B cell (primary cell): Measurements from ENCODE around the gene UBXN2A. TPM values are rescaled to one million over a fixed set of nuclear protein-coding genes. Genes with fewer than 3 reads are reported as not detected.

Source experiments
- ATAC-seq: fragments of 200-7000 bp; cut with Tn5 transposase; one replicate; pipeline ENCODE4 v1.10.0; 2021; ENCODE audit warnings: low read depth, mild to moderate bottlenecking, moderate number of reproducible peaks, moderate library complexity
- CTCF ChIA-PET: fragments of 350-600 bp; sonication (Branson Sonifier 250); formaldehyde crosslinking; loops from one replicate; lab custom pipeline; 2021; ENCODE audit warnings: antibody characterized with exemption, inconsistent platforms; lab: Charles Lee
- POLR2A ChIA-PET: fragments of 350-600 bp; sonication (Branson Sonifier 250); formaldehyde crosslinking; loops from one replicate; lab custom pipeline; 2021; ENCODE audit warnings: antibody characterized with exemption; lab: Charles Lee
- DNase-seq: peaks from one replicate; pipeline ENCODE4 v3.0.0; 2013
- H2AFZ ChIP-seq: 2 replicates; pipeline ENCODE4 v1.6.1; 2012; ENCODE audit warnings: mild to moderate bottlenecking, low read depth, low read length; ENCODE audit not compliant: insufficient read depth, poor library complexity, severe bottlenecking
- H3K27ac ChIP-seq, 2 donors: 1 replicate in 1 of 2; 2 replicates in 1 of 2; pipeline ENCODE4 v1.5.1; 2012 to 2013; ENCODE audit warnings: low read length in 2 of 2, mild to moderate bottlenecking in 2 of 2, moderate library complexity in 1 of 2
- H3K27me3 ChIP-seq, 4 experiments: fragments of 200-600 bp in 1 of 4; sonication (generic) in 1 of 4; replicated peaks in 1 of 4; 1 replicate in 2 of 4; 2 replicates in 2 of 4; pipeline versions ENCODE4 v1.6.1 to v1.7.0; 2013 to 2016; ENCODE audit warnings: low read length in 3 of 4, mild to moderate bottlenecking in 2 of 4, mixed read lengths in 1 of 4, moderate library complexity in 1 of 4; ENCODE audit not compliant: insufficient read depth in 4 of 4, control insufficient read depth in 3 of 4; ENCODE audit errors: control extremely low read depth in 1 of 4
- H3K36me3 ChIP-seq, 2 experiments: replicated peaks in 1 of 2; 1 replicate in 1 of 2; 2 replicates in 1 of 2; pipeline versions ENCODE4 v1.6.1 to v1.7.1; 2013; ENCODE audit warnings: low read length in 1 of 2; ENCODE audit not compliant: insufficient read depth in 2 of 2, control insufficient read depth in 1 of 2; ENCODE audit errors: control extremely low read depth in 1 of 2, extremely low read depth in 1 of 2
- H3K4me1 ChIP-seq, 2 donors: fragments of 200-600 bp in 1 of 2; sonication (generic) in 1 of 2; 1 replicate in 1 of 2; 2 replicates in 1 of 2; pipeline versions ENCODE4 v1.5.1 to v1.6.1; 2013 to 2017; ENCODE audit warnings: low read length in 2 of 2; ENCODE audit not compliant: control insufficient read depth in 2 of 2, insufficient read depth in 2 of 2
- H3K4me2 ChIP-seq: replicated peaks from 2 replicates; pipeline ENCODE3; 2012; ENCODE audit warnings: mild to moderate bottlenecking, low read depth, low read length; ENCODE audit not compliant: poor library complexity, severe bottlenecking
- H3K4me3 ChIP-seq, 5 experiments: fragments of 200-600 bp in 1 of 5; sonication (generic) in 1 of 5; 1 replicate in 3 of 5; 2 replicates in 2 of 5; pipeline versions ENCODE4 v1.5.1 to v1.7.0; 2011 to 2016; ENCODE audit warnings: low read length in 4 of 5, mild to moderate bottlenecking in 4 of 5, low read depth in 2 of 5, control low read depth in 1 of 5, moderate library complexity in 1 of 5; ENCODE audit not compliant: insufficient read depth in 1 of 5; ENCODE audit errors: control extremely low read depth in 1 of 5, extremely low read depth in 1 of 5
- H3K79me2 ChIP-seq: fragments of 200-600 bp; sonication (generic); one replicate; pipeline ENCODE4 v1.6.0; 2016; ENCODE audit warnings: low read length; ENCODE audit not compliant: control insufficient read depth, insufficient read depth
- H3K9ac ChIP-seq: fragments of 200-600 bp; sonication (generic); 2 replicates; pipeline ENCODE4 v1.6.1; 2017; ENCODE audit warnings: mild to moderate bottlenecking, low read length, moderate library complexity
- H3K9me3 ChIP-seq, 3 donors: one replicate each; pipeline versions ENCODE4 v1.6.1 to v1.7.1; 2013; ENCODE audit warnings: low read length in 2 of 3; ENCODE audit not compliant: control insufficient read depth in 2 of 3, insufficient read depth in 1 of 3; ENCODE audit errors: control extremely low read depth in 1 of 3
- H4K20me1 ChIP-seq: 2 replicates; pipeline ENCODE4 v1.6.0; 2012; ENCODE audit warnings: mild to moderate bottlenecking, low read length; ENCODE audit not compliant: insufficient read depth, control insufficient read depth, poor library complexity, severe bottlenecking
- H3K27ac Mint-ChIP-seq: one replicate; pipeline ENCODE4 v1.8.0; 2021; ENCODE audit warnings: mixed read lengths
- H3K27me3 Mint-ChIP-seq: one replicate; pipeline ENCODE4 v1.8.0; 2021; ENCODE audit warnings: mixed read lengths
- H3K4me1 Mint-ChIP-seq: one replicate; pipeline ENCODE4 v1.8.0; 2021; ENCODE audit warnings: mixed read lengths
- H3K4me3 Mint-ChIP-seq: one replicate; pipeline ENCODE4 v1.8.0; 2021; ENCODE audit warnings: mixed read lengths
- H3K9me3 Mint-ChIP-seq: one replicate; pipeline ENCODE4 v1.8.0; 2022; ENCODE audit warnings: mixed read lengths; ENCODE audit not compliant: insufficient read depth
- EZH2 ChIP-seq: IDR thresholded peaks from 2 replicates; pipeline ENCODE4 v1.6.1; 2012; ENCODE audit warnings: borderline replicate concordance, low read depth, mild to moderate bottlenecking, moderate library complexity, low read length; ENCODE audit not compliant: insufficient read depth, poor library complexity, severe bottlenecking
- WGBS: methylation state at CpG from one replicate; pipeline ENCODE4 v1.1.5; 2013; ENCODE audit warnings: missing lambda C conversion rate; ENCODE audit not compliant: insufficient coverage; 5-methylcytosine and 5-hydroxymethylcytosine counted together
- intact Hi-C: fragments of 100-400 bp; cut with micrococcal nuclease; formaldehyde crosslinking; loops from one replicate; pipeline ENCODE4 v1.10.0; 2022
- polyA plus RNA-seq: library from polyadenylated mRNA; depleted of rRNA; stranded (reverse); fragments of >200 nt; gene quantifications from 2 replicates; pipeline ENCODE4 v1.2.3, GENCODE V29; 2012
- total RNA-seq, 2 donors: library from RNA; stranded (reverse); fragments of 120-200 nt in 1 of 2; gene quantifications; 1 replicate in 1 of 2; 2 replicates in 1 of 2; pipeline versions ENCODE4 v1.2.3 to v1.2.4, GENCODE V29; 2013 to 2022
- TF ChIP-seq, protein P1 (sequence below): fragments of 200-600 bp; IDR thresholded peaks from one replicate; pipeline ENCODE4 v1.8.0; 2022; ENCODE audit warnings: antibody characterized with exemption, mild to moderate bottlenecking

The UBXN2A gene
- total and polyA plus RNA-seq, 2 donors (not counting 1 experiment from before 2014, with no cell fraction given) = 2.8 to 13.4 TPM

DNA sequence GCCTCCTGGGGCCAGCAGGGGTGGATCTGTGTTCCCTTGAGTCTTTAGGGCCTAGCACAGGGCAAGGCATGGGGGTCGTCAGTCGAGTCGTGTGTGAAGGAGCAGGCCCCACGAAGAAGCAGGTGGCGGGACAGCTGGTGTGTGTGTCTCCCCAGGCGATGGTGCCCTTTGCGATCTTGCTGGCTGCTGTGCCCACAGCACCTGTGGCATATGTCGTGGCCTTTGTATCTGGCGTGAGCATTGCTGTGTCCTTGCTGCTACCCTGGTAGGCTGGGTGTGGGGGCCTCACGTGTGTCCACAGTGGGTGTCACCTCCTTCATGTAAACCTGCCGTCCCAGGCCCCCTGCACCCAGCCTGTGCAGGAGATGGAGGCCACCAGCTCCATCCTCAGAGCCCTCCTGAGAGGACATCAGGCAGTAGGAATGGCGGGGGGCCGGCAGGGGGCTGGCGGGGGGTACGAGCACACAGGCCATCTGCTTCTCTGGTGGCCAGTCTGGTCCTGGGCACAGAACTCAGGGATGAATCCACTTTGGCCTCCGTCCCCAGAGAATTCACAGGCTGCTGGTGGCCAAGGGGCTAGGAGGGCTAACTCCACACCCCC lies 82.8 kb downstream of the UBXN2A start:
- TF ChIP-seq EZH2 = no peak
- TF ChIP-seq, protein P1, sequence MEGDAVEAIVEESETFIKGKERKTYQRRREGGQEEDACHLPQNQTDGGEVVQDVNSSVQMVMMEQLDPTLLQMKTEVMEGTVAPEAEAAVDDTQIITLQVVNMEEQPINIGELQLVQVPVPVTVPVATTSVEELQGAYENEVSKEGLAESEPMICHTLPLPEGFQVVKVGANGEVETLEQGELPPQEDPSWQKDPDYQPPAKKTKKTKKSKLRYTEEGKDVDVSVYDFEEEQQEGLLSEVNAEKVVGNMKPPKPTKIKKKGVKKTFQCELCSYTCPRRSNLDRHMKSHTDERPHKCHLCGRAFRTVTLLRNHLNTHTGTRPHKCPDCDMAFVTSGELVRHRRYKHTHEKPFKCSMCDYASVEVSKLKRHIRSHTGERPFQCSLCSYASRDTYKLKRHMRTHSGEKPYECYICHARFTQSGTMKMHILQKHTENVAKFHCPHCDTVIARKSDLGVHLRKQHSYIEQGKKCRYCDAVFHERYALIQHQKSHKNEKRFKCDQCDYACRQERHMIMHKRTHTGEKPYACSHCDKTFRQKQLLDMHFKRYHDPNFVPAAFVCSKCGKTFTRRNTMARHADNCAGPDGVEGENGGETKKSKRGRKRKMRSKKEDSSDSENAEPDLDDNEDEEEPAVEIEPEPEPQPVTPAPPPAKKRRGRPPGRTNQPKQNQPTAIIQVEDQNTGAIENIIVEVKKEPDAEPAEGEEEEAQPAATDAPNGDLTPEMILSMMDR = no peak
- POLR2A ChIA-PET = no interaction called here
- no peaks in the 10 kb centered on the region for H3K4me1 Mint-ChIP-seq
- H3K27ac ChIP-seq = no peak overlapping the region
- 85% methylated on average over 15 of the region's 16 CpGs for WGBS
- DNase-seq (no peak), ATAC-seq (no peak)
- CTCF ChIA-PET = no interaction called here
- peaks cover 2 to 16% of the 10 kb centered on the region in 2 experiments for H3K36me3 ChIP-seq
- no peaks in the 10 kb centered on the region for H3K79me2 ChIP-seq
- intact Hi-C loops = no loop called here
- no peaks in the 10 kb centered on the region for H3K4me1 ChIP-seq
- no peaks in the 10 kb centered on the region for H3K27me3 ChIP-seq
- H3K27me3 Mint-ChIP-seq = no peaks in the 10 kb centered on the region
- H3K9me3 Mint-ChIP-seq = no peaks in the 10 kb centered on the region
- H3K9ac ChIP-seq = no peak overlapping the region
- no peak overlapping the region for H3K4me3 ChIP-seq
- H3K9me3 ChIP-seq = no peaks in the 10 kb centered on the region
- H3K27ac Mint-ChIP-seq = no peak overlapping the region
- H3K4me2 ChIP-seq = no peak overlapping the region
- H3K4me3 Mint-ChIP-seq = no peak overlapping the region
- no peaks in the 10 kb centered on the region for H4K20me1 ChIP-seq
- H2AFZ ChIP-seq = no peak overlapping the region

DNA sequence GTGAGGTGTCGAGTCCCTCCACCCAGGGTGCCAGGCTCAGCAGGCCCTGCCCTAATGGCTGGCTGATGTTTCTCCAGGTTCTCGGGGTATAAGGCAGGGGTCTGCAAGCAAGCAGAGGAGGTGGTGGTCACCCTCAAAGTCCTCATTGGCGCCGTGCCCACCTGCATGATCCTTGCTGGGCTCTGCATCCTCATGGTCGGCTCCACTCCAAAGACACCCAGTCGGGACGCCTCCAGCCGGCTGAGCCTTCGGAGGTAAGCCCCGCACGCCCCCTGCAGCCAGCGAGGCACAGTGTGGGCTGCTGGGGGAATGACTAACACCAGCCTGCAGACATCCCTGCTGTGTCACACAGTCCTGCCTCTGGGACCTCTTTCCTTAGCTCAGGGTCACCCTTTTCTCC lies 83.8 kb downstream of the UBXN2A start:
- Mint-ChIP-seq H3K4me1 (no peaks in the 10 kb centered on the region), H3K27ac (no peak overlapping the region), H3K27me3 (no peaks in the 10 kb centered on the region), H3K4me3 (no peak overlapping the region), H3K9me3 (no peaks in the 10 kb centered on the region)
- Histone ChIP-seq H3K9ac (no peak overlapping the region), H3K27me3 (no peaks in the 10 kb centered on the region), H3K4me3 (no peak overlapping the region), H4K20me1 (no peaks in the 10 kb centered on the region), H3K27ac (no peak overlapping the region), H2AFZ (no peak overlapping the region), H3K9me3 (no peaks in the 10 kb centered on the region), H3K36me3 (peaks cover 4 to 20% of the 10 kb centered on the region in 2 experiments), H3K4me2 (no peak overlapping the region), H3K79me2 (no peaks in the 10 kb centered on the region), H3K4me1 (no peaks in the 10 kb centered on the region)
- no peak for TF ChIP-seq EZH2
- TF ChIP-seq, protein P1 = no peak
- 97% methylated on average over 12 of the region's 12 CpGs for WGBS
- ChIA-PET CTCF (no interaction called here), POLR2A (no interaction called here)
- DNase-seq (no peak), ATAC-seq (no peak)
- intact Hi-C loops = no loop called here
